Measurements from ENCODE around the gene SACM1L.

DNA sequence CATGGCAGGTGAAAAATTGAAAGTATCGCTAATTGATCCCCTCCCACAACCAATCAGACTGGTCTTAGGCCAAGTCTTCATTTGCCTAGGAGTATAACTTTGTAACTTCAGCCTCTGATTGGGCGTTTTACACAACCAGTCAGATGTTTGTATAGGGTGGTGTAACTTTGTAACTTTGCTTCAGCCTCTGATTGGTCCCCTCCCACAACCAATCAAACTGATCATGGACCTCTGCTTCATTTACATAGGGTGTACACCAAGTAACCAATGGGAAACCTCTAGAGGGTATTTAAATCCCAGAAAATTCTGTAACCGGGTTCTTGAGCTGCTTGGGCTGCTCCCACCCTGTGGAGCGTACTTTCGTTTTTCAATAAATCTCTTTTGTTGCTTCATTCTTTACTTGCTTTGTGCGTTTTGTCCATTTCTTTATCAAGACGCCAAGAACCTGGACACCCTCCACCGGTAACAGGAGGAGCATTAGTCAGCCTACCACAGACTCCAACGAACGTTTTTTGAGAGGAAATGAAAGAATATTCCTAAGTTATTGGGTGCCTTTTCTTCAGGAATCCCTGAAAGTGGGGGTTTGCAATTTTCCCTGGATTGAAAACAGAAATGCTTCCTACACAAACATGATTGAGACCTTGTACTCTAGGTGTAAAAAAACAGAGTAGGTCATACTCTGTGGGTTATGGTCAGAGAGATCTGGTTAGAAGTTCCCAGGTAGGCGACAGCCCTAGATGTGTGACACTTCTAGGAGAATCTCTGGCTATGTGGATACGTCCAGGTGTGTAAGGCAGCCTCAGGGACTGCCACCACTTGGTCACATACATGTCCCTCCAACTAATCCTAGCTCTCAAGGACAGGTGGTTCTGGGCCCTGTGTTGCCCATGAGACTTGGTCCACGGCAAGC, 5.5 kb upstream of the SACM1L start:
- TF ChIP-seq BHLHE40 (IDR thresholded peaks at IDR 0.05; ENCODE audit: borderline replicate concordance) (no peak), SP1 (IDR thresholded peaks at IDR 0.05) (no peak), LEF1 (IDR thresholded peaks at IDR 0.05; ENCODE audit: borderline replicate concordance) (no peak), SUZ12 (IDR thresholded peaks at IDR 0.05) (no peak), FOXM1 (IDR thresholded peaks at IDR 0.05; ENCODE audit: borderline replicate concordance) (no peak)
